Kidney epithelial cell (primary cell): ENCODE results near the gene FAM168B. TPM values are rescaled to one million over a fixed set of nuclear protein-coding genes. Genes with fewer than 3 reads are reported as not detected.

Source experiments
- DNase-seq: peaks from one replicate; pipeline ENCODE4 v3.0.0-alpha.2; 2010; ENCODE audit warnings: low read depth
- H3K27me3 ChIP-seq: 2 replicates; pipeline ENCODE4 v1.6.0; 2011; ENCODE audit warnings: low read length; ENCODE audit not compliant: control insufficient read depth, insufficient read depth
- H3K36me3 ChIP-seq: 2 replicates; pipeline ENCODE4 v1.5.1; 2011; ENCODE audit warnings: low read length; ENCODE audit not compliant: control insufficient read depth, insufficient read depth
- H3K4me3 ChIP-seq: 2 replicates; pipeline ENCODE4 v1.5.1; 2011; ENCODE audit warnings: low read depth, mild to moderate bottlenecking, control low read depth, low read length
- total RNA-seq: library from RNA; depleted of rRNA; stranded (reverse); fragments of >200 nt; gene quantifications from 2 replicates; pipeline ENCODE4 v1.2.3, GENCODE V29; 2015
- TF ChIP-seq, protein P1 (sequence below): IDR thresholded peaks from 2 replicates; pipeline ENCODE4 v1.5.1; 2011; ENCODE audit warnings: mild to moderate bottlenecking, moderate library complexity, low read length, control low read depth, inconsistent platforms; ENCODE audit not compliant: insufficient read depth, poor library complexity, severe bottlenecking

Gene FAM168B
- total RNA-seq, 1 donor from 2014 or later, result 177 TPM

GRCh38 chr2:131016826-131017741 lies 76.2 kb downstream of the FAM168B start:
- no peak overlapping the region for H3K4me3 ChIP-seq
- DNase-seq, result peak; percentile 50
- no peaks in the 10 kb centered on the region for H3K27me3 ChIP-seq
- TF ChIP-seq, protein P1, sequence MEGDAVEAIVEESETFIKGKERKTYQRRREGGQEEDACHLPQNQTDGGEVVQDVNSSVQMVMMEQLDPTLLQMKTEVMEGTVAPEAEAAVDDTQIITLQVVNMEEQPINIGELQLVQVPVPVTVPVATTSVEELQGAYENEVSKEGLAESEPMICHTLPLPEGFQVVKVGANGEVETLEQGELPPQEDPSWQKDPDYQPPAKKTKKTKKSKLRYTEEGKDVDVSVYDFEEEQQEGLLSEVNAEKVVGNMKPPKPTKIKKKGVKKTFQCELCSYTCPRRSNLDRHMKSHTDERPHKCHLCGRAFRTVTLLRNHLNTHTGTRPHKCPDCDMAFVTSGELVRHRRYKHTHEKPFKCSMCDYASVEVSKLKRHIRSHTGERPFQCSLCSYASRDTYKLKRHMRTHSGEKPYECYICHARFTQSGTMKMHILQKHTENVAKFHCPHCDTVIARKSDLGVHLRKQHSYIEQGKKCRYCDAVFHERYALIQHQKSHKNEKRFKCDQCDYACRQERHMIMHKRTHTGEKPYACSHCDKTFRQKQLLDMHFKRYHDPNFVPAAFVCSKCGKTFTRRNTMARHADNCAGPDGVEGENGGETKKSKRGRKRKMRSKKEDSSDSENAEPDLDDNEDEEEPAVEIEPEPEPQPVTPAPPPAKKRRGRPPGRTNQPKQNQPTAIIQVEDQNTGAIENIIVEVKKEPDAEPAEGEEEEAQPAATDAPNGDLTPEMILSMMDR, result no peak
- H3K36me3 ChIP-seq, result no peaks in the 10 kb centered on the region

GRCh38 chr2:131015764-131016163 lies 77.5 kb downstream of the FAM168B start:
- Histone ChIP-seq H3K4me3 (no peak overlapping the region), H3K27me3 (peaks cover 4% of the 10 kb centered on the region), H3K36me3 (no peaks in the 10 kb centered on the region)
- TF ChIP-seq, protein P1, result no peak
- no peak for DNase-seq

- peaks cover 4% of the 10 kb centered on the region for H3K27me3 ChIP-seq
- no peak for DNase-seq
Measured at GRCh38 chr2:131014141-131014540, 79.1 kb downstream of the FAM168B start.

DNA sequence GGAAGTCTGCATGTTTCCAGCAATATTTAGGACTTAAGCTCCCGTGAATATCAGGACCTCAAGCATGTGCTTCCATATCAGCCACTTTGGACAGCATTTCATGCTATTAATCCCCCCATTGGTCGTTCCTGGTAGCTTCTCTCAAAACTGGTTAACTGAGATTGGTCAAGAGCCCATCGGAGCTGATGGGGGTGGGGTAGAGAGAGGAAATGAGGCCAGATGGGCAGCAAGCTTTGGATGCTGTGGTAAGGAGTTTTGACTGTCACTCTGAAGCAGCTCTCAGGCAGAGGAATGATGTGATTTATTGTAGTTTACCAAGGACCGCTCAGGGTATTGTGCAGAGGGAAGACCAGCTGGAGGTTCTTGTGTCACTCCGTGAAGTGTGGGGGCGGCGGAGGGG lies 81.8 kb downstream of the FAM168B start:
- Histone ChIP-seq H3K36me3 (no peaks in the 10 kb centered on the region), H3K27me3 (peaks cover 4% of the 10 kb centered on the region), H3K4me3 (no peak overlapping the region)
- TF ChIP-seq, protein P1, result no peak
- DNase-seq, result no peak

More at GRCh38 chr2:131014141-131014540, 79.1 kb downstream of the FAM168B start:
- TF ChIP-seq, protein P1, result no peak
- Histone ChIP-seq H3K36me3 (no peaks in the 10 kb centered on the region), H3K4me3 (no peak overlapping the region)

DNA sequence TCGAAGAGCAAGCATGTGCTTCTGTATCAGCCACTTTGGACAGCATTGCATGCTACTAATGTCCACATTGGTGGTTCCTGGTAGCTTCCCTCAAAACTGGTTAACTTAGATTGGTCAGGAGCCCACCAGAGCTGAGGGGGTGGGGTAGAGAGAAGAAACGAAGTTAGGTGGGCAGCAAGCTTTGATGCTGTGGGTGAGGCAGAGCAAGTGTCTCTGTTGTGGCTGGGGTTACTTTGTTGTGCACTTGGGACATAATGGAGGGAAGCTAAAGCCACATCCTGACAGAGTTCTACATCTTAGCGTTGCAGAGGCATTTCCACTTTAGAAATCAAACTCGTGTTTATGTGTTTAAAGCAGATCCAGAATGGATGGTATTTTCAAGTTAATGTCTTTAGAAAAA lies 82.7 kb downstream of the FAM168B start:
- H3K4me3 ChIP-seq, result no peak overlapping the region
- no peak for DNase-seq
- no peaks in the 10 kb centered on the region for H3K36me3 ChIP-seq
- TF ChIP-seq, protein P1, result no peak
- H3K27me3 ChIP-seq, result peaks cover 4% of the 10 kb centered on the region
